ENCODE results near the gene CNIH4.
A peak's percentile ranks its signal among the peaks of the same experiment; 100 is the strongest.
"Not testable (repeated sequence)": the region's sequence is repeated elsewhere in the genome, so short reads cannot be mapped to it uniquely, and the experiment has no call there.

The CNIH4 gene

GRCh38 chr1:224356685-224357625, at the start of gene CNIH4:
Gene CNIH4 (plus strand): TSS chr1:224356879. CDS start chr1:224356925, 46 bp downstream.
- peak; percentile 87 for DNase-seq

GRCh38 chr1:224308064-224308463, 48.6 kb upstream of the CNIH4 start:
- DNase-seq: no peak

- DNase-seq: not testable (repeated sequence)
Observed at GRCh38 chr1:224311503-224311902, 45.2 kb upstream of the CNIH4 start.

- no peak for DNase-seq
Observed at GRCh38 chr1:224312025-224312424, 44.7 kb upstream of the CNIH4 start.

- peak; percentile 68 for DNase-seq
Observed at GRCh38 chr1:224317383-224318045, 39.2 kb upstream of the CNIH4 start.

GRCh38 chr1:224321706-224322105, 35.0 kb upstream of the CNIH4 start:
- no peak for DNase-seq

GRCh38 chr1:224325959-224326358, 30.7 kb upstream of the CNIH4 start:
- no peak for DNase-seq

- DNase-seq: no peak
Observed at GRCh38 chr1:224328644-224329043, 28.0 kb upstream of the CNIH4 start.

GRCh38 chr1:224329484-224329841, 27.2 kb upstream of the CNIH4 start:
- no peak for DNase-seq

GRCh38 chr1:224329842-224330753, 26.6 kb upstream of the CNIH4 start, which contains the start of gene NVL:
Gene NVL (minus strand): TSS chr1:224330172. CDS start chr1:224330127, 45 bp downstream.
- peak; percentile 85 for DNase-seq

GRCh38 chr1:224331326-224331725, 25.4 kb upstream of the CNIH4 start:
- DNase-seq: no peak

- no peak for DNase-seq
Observed at GRCh38 chr1:224331824-224332223, 24.9 kb upstream of the CNIH4 start.

- DNase-seq: peak; percentile 39
Observed at GRCh38 chr1:224333309-224333926, 23.3 kb upstream of the CNIH4 start.

GRCh38 chr1:224333939-224334786, 22.5 kb upstream of the CNIH4 start:
- no peak for DNase-seq

GRCh38 chr1:224338150-224338838, 18.4 kb upstream of the CNIH4 start:
- no peak for DNase-seq

GRCh38 chr1:224339442-224340033, 17.1 kb upstream of the CNIH4 start:
- no peak for DNase-seq

GRCh38 chr1:224340453-224341384, 16.0 kb upstream of the CNIH4 start:
- not testable (repeated sequence) for DNase-seq

- DNase-seq: no peak
Observed at GRCh38 chr1:224343679-224344078, 13.0 kb upstream of the CNIH4 start.

- DNase-seq: no peak
Observed at GRCh38 chr1:224348137-224348536, 8.5 kb upstream of the CNIH4 start.
